Vagina (tissue), 2 donors: ENCODE data around the gene ERO1A. TPM values are rescaled to one million over a fixed set of nuclear protein-coding genes. Genes with fewer than 3 reads are reported as not detected.

Experiments
- DNase-seq, 2 donors: peaks; one replicate each; pipeline ENCODE4 v3.0.0-alpha.2; 2017; ENCODE audit errors: extremely low spot score in 2 of 2
- H3K27ac ChIP-seq: fragments of 200-600 bp; sonication (generic); one replicate; pipeline ENCODE4 v1.5.1; 2019
- H3K27me3 ChIP-seq: fragments of 200-600 bp; sonication (generic); one replicate; pipeline ENCODE4 v1.5.1; 2019
- H3K36me3 ChIP-seq, 2 donors: fragments of 200-600 bp; sonication (generic); one replicate each; pipeline ENCODE4 v1.5.1; 2017 to 2019
- H3K4me1 ChIP-seq: fragments of 200-600 bp; sonication (generic); one replicate; pipeline ENCODE4 v1.5.1; 2019
- H3K4me3 ChIP-seq, 2 donors: fragments of 200-600 bp; sonication (generic); 1 replicate in 1 of 2; 2 replicates in 1 of 2; pipeline ENCODE4 v1.5.1; 2016 to 2019
- H3K9me3 ChIP-seq: fragments of 200-600 bp; sonication (generic); one replicate; pipeline ENCODE4 v1.5.1; 2019
- POLR2A ChIP-seq, 2 donors: fragments of 450-650 bp; IDR thresholded peaks; one replicate each; pipeline ENCODE4 v1.6.1; 2017; ENCODE audit warnings: antibody characterized with exemption in 2 of 2, mild to moderate bottlenecking in 2 of 2, moderate library complexity in 2 of 2
- POLR2AphosphoS5 ChIP-seq, 2 donors: sonication (generic); formaldehyde crosslinking; IDR thresholded peaks; one replicate each; pipeline ENCODE4 v1.9.0; 2017; ENCODE audit warnings: antibody characterized with exemption in 2 of 2, mild to moderate bottlenecking in 2 of 2, low read depth in 1 of 2; ENCODE audit not compliant: insufficient read depth in 1 of 2
- intact Hi-C: fragments of 100-400 bp; cut with DNase I; formaldehyde crosslinking; loops from one replicate; pipeline ENCODE4 v1.15.1; 2023
- total RNA-seq: library from RNA; depleted of rRNA; stranded (reverse); fragments of >200 nt; gene quantifications from one replicate; pipeline ENCODE4 v1.2.3, GENCODE V29; 2016
- TF ChIP-seq, protein P1 (sequence below), 3 experiments: fragments of 450-650 bp in 2 of 3; fragments of 200-600 bp in 1 of 3; sonication (generic) in 1 of 3; IDR thresholded peaks; one replicate each; pipeline ENCODE4 v1.5.1; 2017 to 2019; ENCODE audit warnings: antibody characterized with exemption in 3 of 3, mild to moderate bottlenecking in 2 of 3, moderate library complexity in 2 of 3

ERO1A gene
- total RNA-seq, 1 donor from 2014 or later, result 50.6 TPM

- H3K9me3 ChIP-seq, result no peaks in the 10 kb centered on the region
- no peaks in the 10 kb centered on the region for H3K27me3 ChIP-seq
- H3K36me3 ChIP-seq, result no peaks in the 10 kb centered on the region
- H3K4me3 ChIP-seq, result no peak overlapping the region
- DNase-seq, result no peak
- no peak for TF ChIP-seq POLR2AphosphoS5 (IDR thresholded peaks at IDR 0.05; ENCODE audit: insufficient read depth in 1 of 2, low read depth in 1 of 2)
- TF ChIP-seq, protein P1, sequence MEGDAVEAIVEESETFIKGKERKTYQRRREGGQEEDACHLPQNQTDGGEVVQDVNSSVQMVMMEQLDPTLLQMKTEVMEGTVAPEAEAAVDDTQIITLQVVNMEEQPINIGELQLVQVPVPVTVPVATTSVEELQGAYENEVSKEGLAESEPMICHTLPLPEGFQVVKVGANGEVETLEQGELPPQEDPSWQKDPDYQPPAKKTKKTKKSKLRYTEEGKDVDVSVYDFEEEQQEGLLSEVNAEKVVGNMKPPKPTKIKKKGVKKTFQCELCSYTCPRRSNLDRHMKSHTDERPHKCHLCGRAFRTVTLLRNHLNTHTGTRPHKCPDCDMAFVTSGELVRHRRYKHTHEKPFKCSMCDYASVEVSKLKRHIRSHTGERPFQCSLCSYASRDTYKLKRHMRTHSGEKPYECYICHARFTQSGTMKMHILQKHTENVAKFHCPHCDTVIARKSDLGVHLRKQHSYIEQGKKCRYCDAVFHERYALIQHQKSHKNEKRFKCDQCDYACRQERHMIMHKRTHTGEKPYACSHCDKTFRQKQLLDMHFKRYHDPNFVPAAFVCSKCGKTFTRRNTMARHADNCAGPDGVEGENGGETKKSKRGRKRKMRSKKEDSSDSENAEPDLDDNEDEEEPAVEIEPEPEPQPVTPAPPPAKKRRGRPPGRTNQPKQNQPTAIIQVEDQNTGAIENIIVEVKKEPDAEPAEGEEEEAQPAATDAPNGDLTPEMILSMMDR (IDR thresholded peaks at IDR 0.05), result no peak
- TF ChIP-seq POLR2A (IDR thresholded peaks at IDR 0.05), result no peak
- intact Hi-C loops, result loop anchor here (10.0 kb wide), 1 partner anchor 138 kb away; the partner anchor contains the start of genes GPR137C and TXNDC16
- H3K27ac ChIP-seq, result no peak overlapping the region
- peaks cover 40% of the 10 kb centered on the region for H3K4me1 ChIP-seq
These were observed 3.0 kb downstream of the ERO1A start for GRCh38 chr14:52692248-52692962.

- Histone ChIP-seq H3K9me3 (no peaks in the 10 kb centered on the region), H3K27me3 (no peaks in the 10 kb centered on the region), H3K27ac (no peak overlapping the region), H3K36me3 (no peaks in the 10 kb centered on the region), H3K4me3 (no peak overlapping the region), H3K4me1 (peaks cover 47% of the 10 kb centered on the region)
- DNase-seq, result no peak
- TF ChIP-seq POLR2AphosphoS5 (IDR thresholded peaks at IDR 0.05; ENCODE audit: insufficient read depth in 1 of 2, low read depth in 1 of 2), result no peak
- intact Hi-C loops, result loop anchor here (10.0 kb wide), 1 partner anchor 136 kb away; the partner anchor contains the start of genes GPR137C and TXNDC16
These were observed 4.2 kb downstream of the ERO1A start for GRCh38 chr14:52690983-52691760.

DNA sequence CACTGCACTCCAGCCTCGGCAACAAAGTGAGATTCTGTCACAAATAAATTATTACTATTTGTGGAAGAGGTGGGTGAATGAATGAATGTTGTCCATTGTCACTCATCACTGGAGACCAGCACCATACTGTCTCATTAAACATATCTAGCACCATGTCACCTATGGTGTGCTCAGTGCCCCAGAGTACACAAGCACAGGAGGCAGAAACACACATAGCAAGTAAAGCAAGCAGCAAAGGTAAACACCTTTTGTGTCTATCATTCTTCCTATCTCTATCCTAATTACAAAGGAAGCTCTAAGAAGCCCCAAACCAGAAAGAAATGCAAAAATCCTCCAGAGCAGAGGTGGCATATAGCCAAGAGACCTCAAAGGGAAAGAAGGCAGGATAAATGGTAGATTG, 9.2 kb downstream of the ERO1A start:
- TF ChIP-seq, protein P1 (IDR thresholded peaks at IDR 0.05), result no peak
- TF ChIP-seq POLR2AphosphoS5 (IDR thresholded peaks at IDR 0.05; ENCODE audit: insufficient read depth in 1 of 2, low read depth in 1 of 2), result no peak
- no peak for TF ChIP-seq POLR2A (IDR thresholded peaks at IDR 0.05)
- Histone ChIP-seq H3K4me3 (no peak overlapping the region), H3K27me3 (no peaks in the 10 kb centered on the region), H3K4me1 (peaks cover 12% of the 10 kb centered on the region), H3K9me3 (no peaks in the 10 kb centered on the region), H3K27ac (no peak overlapping the region), H3K36me3 (peaks cover 0 to 3% of the 10 kb centered on the region in 2 donors)
- intact Hi-C loops, result no loop called here
- DNase-seq, result no peak

GRCh38 chr14:52683985-52684520, 11.3 kb downstream of the ERO1A start:
- H3K4me1 ChIP-seq, result peaks cover 12% of the 10 kb centered on the region
- no peaks in the 10 kb centered on the region for H3K9me3 ChIP-seq
- H3K4me3 ChIP-seq, result no peak overlapping the region
- no peak for DNase-seq
- TF ChIP-seq POLR2AphosphoS5 (IDR thresholded peaks at IDR 0.05; ENCODE audit: insufficient read depth in 1 of 2, low read depth in 1 of 2) (no peak), POLR2A (IDR thresholded peaks at IDR 0.05) (no peak)
- TF ChIP-seq, protein P1 (IDR thresholded peaks at IDR 0.05), result no peak
- intact Hi-C loops, result no loop called here
- no peaks in the 10 kb centered on the region for H3K27me3 ChIP-seq
- H3K27ac ChIP-seq, result no peak overlapping the region
- peaks cover 0 to 8% of the 10 kb centered on the region in 2 donors for H3K36me3 ChIP-seq

DNA sequence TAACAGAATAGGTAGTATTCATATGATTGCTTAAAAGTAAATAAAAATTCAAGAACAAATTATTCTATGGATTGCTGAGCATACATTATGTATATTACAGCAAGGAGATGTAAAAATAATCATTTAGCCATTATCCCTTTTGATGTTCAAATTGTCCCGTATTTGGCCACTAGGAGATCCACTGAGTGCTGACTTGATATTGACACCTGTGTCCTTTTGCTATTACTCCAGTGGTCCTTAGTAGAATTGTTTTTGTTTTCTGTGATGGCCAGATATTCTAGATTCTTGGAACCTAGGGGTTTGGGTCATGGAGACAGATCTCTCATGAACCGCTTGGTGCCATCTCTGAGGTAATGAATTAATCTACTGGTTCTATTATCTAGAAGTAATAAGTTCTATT, 16.8 kb downstream of the ERO1A start:
- no peaks in the 10 kb centered on the region for H3K27me3 ChIP-seq
- no peaks in the 10 kb centered on the region for H3K9me3 ChIP-seq
- no peak for DNase-seq
- H3K27ac ChIP-seq, result no peak overlapping the region
- intact Hi-C loops, result no loop called here
- no peak overlapping the region for H3K4me3 ChIP-seq
- H3K36me3 ChIP-seq, result peaks cover 0 to 27% of the 10 kb centered on the region in 2 donors
- no peaks in the 10 kb centered on the region for H3K4me1 ChIP-seq
- TF ChIP-seq POLR2AphosphoS5 (IDR thresholded peaks at IDR 0.05; ENCODE audit: insufficient read depth in 1 of 2, low read depth in 1 of 2), result no peak
